GM18858 (cell line): Measurements from ENCODE around the gene ELF1.
"Not testable (repeated sequence)": the region's sequence is repeated elsewhere in the genome, so short reads cannot be mapped to it uniquely, and the experiment has no call there.

Source experiments
- ATAC-seq: cut with Tn5 transposase; IDR thresholded peaks from one replicate; pipeline ENCODE4 v1.9.1; 2021; ENCODE audit not compliant: unreplicated experiment

Gene ELF1

GRCh38 chr13:40983725-40984667 lies 35.1 kb downstream of the ELF1 start:
- no peak for ATAC-seq

GRCh38 chr13:40983259-40983658 lies 35.9 kb downstream of the ELF1 start:
- no peak for ATAC-seq

GRCh38 chr13:40982772-40983171 lies 36.3 kb downstream of the ELF1 start:
- ATAC-seq = peak; percentile 55

- ATAC-seq = no peak
Observed at GRCh38 chr13:40981949-40982348, 37.2 kb downstream of the ELF1 start.

GRCh38 chr13:40981361-40981760 lies 37.8 kb downstream of the ELF1 start:
- no peak for ATAC-seq

GRCh38 chr13:40980461-40980860 lies 38.7 kb downstream of the ELF1 start:
- no peak for ATAC-seq

GRCh38 chr13:40979232-40979631 lies 39.9 kb downstream of the ELF1 start:
- ATAC-seq = no peak

GRCh38 chr13:40978109-40978508 lies 41.0 kb downstream of the ELF1 start:
- not testable (repeated sequence) for ATAC-seq

- no peak for ATAC-seq
Observed at GRCh38 chr13:40975441-40975840, 43.7 kb downstream of the ELF1 start.

GRCh38 chr13:40974460-40975407 lies 44.4 kb downstream of the ELF1 start:
- ATAC-seq = peak; percentile 66

GRCh38 chr13:40973409-40973808 lies 45.7 kb downstream of the ELF1 start:
- ATAC-seq = no peak

- no peak for ATAC-seq
Observed at GRCh38 chr13:40971321-40971720, 47.8 kb downstream of the ELF1 start.

- no peak for ATAC-seq
Observed at GRCh38 chr13:40970803-40971202, 48.3 kb downstream of the ELF1 start.

- ATAC-seq = peak; percentile 50
Observed at GRCh38 chr13:40969169-40969901, 49.8 kb downstream of the ELF1 start.

- ATAC-seq = no peak
Observed at GRCh38 chr13:40968416-40969000, 50.6 kb downstream of the ELF1 start.

GRCh38 chr13:40966298-40966697 lies 52.8 kb downstream of the ELF1 start:
- ATAC-seq = no peak

GRCh38 chr13:40963927-40964326 lies 55.2 kb downstream of the ELF1 start:
- peak; percentile 50 for ATAC-seq

- no peak for ATAC-seq
Observed at GRCh38 chr13:40961826-40962225, 57.3 kb downstream of the ELF1 start.

- no peak for ATAC-seq
Observed at GRCh38 chr13:40961214-40961613, 57.9 kb downstream of the ELF1 start.

GRCh38 chr13:40960716-40961115 lies 58.4 kb downstream of the ELF1 start:
- no peak for ATAC-seq

- no peak for ATAC-seq
Observed at GRCh38 chr13:40958655-40959054, 60.5 kb downstream of the ELF1 start.
